ENCODE results near the gene PEX5L.

Gene PEX5L

GRCh38 chr3:179822296-179822695 lies 214.4 kb downstream of the PEX5L start:
- H2AFZ ChIP-seq (ENCODE audit: low read depth, low read length, severe bottlenecking) = no peak overlapping the region
- H3K79me2 ChIP-seq (ENCODE audit: insufficient read depth, low read length) = no peaks in the 10 kb centered on the region
- H3K27me3 ChIP-seq (ENCODE audit: low read length) = no peaks in the 10 kb centered on the region
- no peak overlapping the region for H3K4me2 ChIP-seq (ENCODE audit: low read depth, low read length, poor library complexity, severe bottlenecking)
- no peaks in the 10 kb centered on the region for H3K9me2 ChIP-seq (replicated peaks; ENCODE audit: insufficient read depth, low read length)
- H3K9me3 ChIP-seq (ENCODE audit: insufficient read depth, low read length) = no peaks in the 10 kb centered on the region
- no peak overlapping the region for H3K4me3 ChIP-seq (ENCODE audit: insufficient read depth, low read length, poor library complexity, severe bottlenecking)
- H3K36me3 ChIP-seq (ENCODE audit: low read length) = no peaks in the 10 kb centered on the region
- no peaks in the 10 kb centered on the region; the same call in 1 of the 2 replicates for H4K20me1 ChIP-seq (ENCODE audit: low read depth, low read length)
- H3F3A ChIP-seq (ENCODE audit: insufficient read depth) = no peaks in the 10 kb centered on the region
- TF ChIP-seq CTCF (IDR thresholded peaks at IDR 0.05; ENCODE audit: insufficient read depth, low read length, poor library complexity, severe bottlenecking) = no peak
- TF ChIP-seq EZH2phosphoT487 (conservative IDR thresholded peaks at IDR 0.05; ENCODE audit: low read length) = no peak
- no peak overlapping the region for H3K27ac ChIP-seq (ENCODE audit: low read depth, low read length)
- H3K9ac ChIP-seq (ENCODE audit: low read length) = no peak overlapping the region

- Histone ChIP-seq H3K79me2 (ENCODE audit: insufficient read depth, low read length) (no peaks in the 10 kb centered on the region), H3K27me3 (ENCODE audit: low read length) (no peaks in the 10 kb centered on the region), H3F3A (ENCODE audit: insufficient read depth) (no peaks in the 10 kb centered on the region), H3K4me2 (ENCODE audit: low read depth, low read length, poor library complexity, severe bottlenecking) (no peak overlapping the region), H2AFZ (ENCODE audit: low read depth, low read length, severe bottlenecking) (no peak overlapping the region), H4K20me1 (ENCODE audit: low read depth, low read length) (no peaks in the 10 kb centered on the region; the same call in 1 of the 2 replicates), H3K9ac (ENCODE audit: low read length) (no peak overlapping the region), H3K9me2 (replicated peaks; ENCODE audit: insufficient read depth, low read length) (no peaks in the 10 kb centered on the region), H3K36me3 (ENCODE audit: low read length) (no peaks in the 10 kb centered on the region), H3K4me3 (ENCODE audit: insufficient read depth, low read length, poor library complexity, severe bottlenecking) (no peak overlapping the region), H3K27ac (ENCODE audit: low read depth, low read length) (no peak overlapping the region), H3K9me3 (ENCODE audit: insufficient read depth, low read length) (no peaks in the 10 kb centered on the region)
- TF ChIP-seq EZH2phosphoT487 (conservative IDR thresholded peaks at IDR 0.05; ENCODE audit: low read length) = no peak
- TF ChIP-seq CTCF (IDR thresholded peaks at IDR 0.05; ENCODE audit: insufficient read depth, low read length, poor library complexity, severe bottlenecking) = no peak
Observed at GRCh38 chr3:179819379-179819778, 217.4 kb downstream of the PEX5L start.

GRCh38 chr3:179812096-179812382 lies 224.7 kb downstream of the PEX5L start:
- Histone ChIP-seq H2AFZ (ENCODE audit: low read depth, low read length, severe bottlenecking) (no peak overlapping the region), H3K9ac (ENCODE audit: low read length) (no peak overlapping the region), H4K20me1 (ENCODE audit: low read depth, low read length) (no peaks in the 10 kb centered on the region), H3K36me3 (ENCODE audit: low read length) (no peaks in the 10 kb centered on the region), H3F3A (ENCODE audit: insufficient read depth) (no peaks in the 10 kb centered on the region), H3K79me2 (ENCODE audit: insufficient read depth, low read length) (no peaks in the 10 kb centered on the region), H3K9me3 (ENCODE audit: insufficient read depth, low read length) (no peaks in the 10 kb centered on the region), H3K4me3 (ENCODE audit: insufficient read depth, low read length, poor library complexity, severe bottlenecking) (no peak overlapping the region), H3K27me3 (ENCODE audit: low read length) (no peaks in the 10 kb centered on the region), H3K4me2 (ENCODE audit: low read depth, low read length, poor library complexity, severe bottlenecking) (no peak overlapping the region), H3K9me2 (replicated peaks; ENCODE audit: insufficient read depth, low read length) (no peaks in the 10 kb centered on the region), H3K27ac (ENCODE audit: low read depth, low read length) (no peak overlapping the region)
- TF ChIP-seq CTCF (IDR thresholded peaks at IDR 0.05; ENCODE audit: insufficient read depth, low read length, poor library complexity, severe bottlenecking) = no peak
- no peak for TF ChIP-seq EZH2phosphoT487 (conservative IDR thresholded peaks at IDR 0.05; ENCODE audit: low read length)
